HCT116 (cell line): ENCODE data around the gene FEV. TPM values are rescaled to one million over a fixed set of nuclear protein-coding genes. Genes with fewer than 3 reads are reported as not detected.

Experiments
- ATAC-seq: fragments of 200-7000 bp; cut with Tn5 transposase; 2 replicates; pipeline ENCODE4 v1.9.1; 2020; ENCODE audit warnings: mild to moderate bottlenecking, moderate library complexity
- BruUV-seq: library from RNA; stranded (reverse); fragments of 400-500 nt; replicated peaks from 2 replicates; lab custom pipeline; 2021; lab: Mats Ljungman, UMichigan
- CTCF ChIA-PET: fragments of 300-600 bp; sonication (Branson Sonifier 250); formaldehyde crosslinking; loops from one replicate; lab custom pipeline; 2021; ENCODE audit warnings: antibody characterized with exemption; lab: Charles Lee
- POLR2A ChIA-PET: fragments of 300-600, 350-600 bp; sonication (Branson Sonifier 250); formaldehyde crosslinking; loops from one replicate; lab custom pipeline; 2021; ENCODE audit warnings: antibody characterized with exemption; lab: Charles Lee
- RAD21 ChIA-PET, 2 experiments: fragments of 300-600 bp; sonication (Branson Sonifier 250); formaldehyde crosslinking; loops; one replicate each; lab custom pipeline; 2023; ENCODE audit warnings: low total read pairs in 2 of 2; ENCODE audit not compliant: uncharacterized antibody in 2 of 2, unreplicated experiment in 2 of 2, low non-redundant PET in 1 of 2; lab: Charles Lee
- DNase-seq: peaks from one replicate; pipeline ENCODE4 v3.0.0-alpha.2; 2010; ENCODE audit warnings: low read depth, low spot score
- H2AFZ ChIP-seq: fragments of 200-600 bp; shearing (Covaris generic), sonication (generic); 2 replicates; pipeline ENCODE4 v1.6.1; 2017; ENCODE audit warnings: low read depth, mixed run types, mixed read lengths, antibody characterized with exemption, low read length; ENCODE audit not compliant: poor library complexity, severe bottlenecking
- H3K27ac ChIP-seq: 2 replicates; pipeline ENCODE4 v1.5.1; 2012; ENCODE audit warnings: low read depth, low read length
- H3K27me3 ChIP-seq: fragments of 200-600 bp; sonication (generic); 2 replicates; pipeline ENCODE4 v1.6.1; 2016; ENCODE audit warnings: mixed run types, low read length, mixed read lengths; ENCODE audit not compliant: insufficient read depth
- H3K36me3 ChIP-seq, 2 experiments: fragments of 200-500 bp in 1 of 2; fragments of 200-600 bp in 1 of 2; sonication (Bioruptor generic) in 1 of 2; sonication (generic) in 1 of 2; 2 replicates each; pipeline versions ENCODE4 v1.5.1 to v1.6.1; 2014 to 2016; ENCODE audit warnings: low read length in 2 of 2, inconsistent platforms in 1 of 2, mixed read lengths in 1 of 2, mixed run types in 1 of 2; ENCODE audit not compliant: insufficient read depth in 2 of 2, control insufficient read depth in 1 of 2
- H3K4me1 ChIP-seq, 2 experiments: fragments of 200-600 bp in 1 of 2; sonication (generic) in 1 of 2; 2 replicates each; pipeline versions ENCODE4 v1.5.1 to v1.6.1; 2012 to 2017; ENCODE audit warnings: low read length in 2 of 2, inconsistent platforms in 1 of 2, mild to moderate bottlenecking in 1 of 2, mixed read lengths in 1 of 2, mixed run types in 1 of 2, moderate library complexity in 1 of 2; ENCODE audit not compliant: insufficient read depth in 2 of 2, control insufficient read depth in 1 of 2
- H3K4me2 ChIP-seq: fragments of 200-600 bp; sonication (generic); 2 replicates; pipeline ENCODE4 v1.6.1; 2017; ENCODE audit warnings: mixed run types, low read length, mixed read lengths
- H3K4me3 ChIP-seq, 2 experiments: fragments of 200-600 bp in 1 of 2; sonication (generic) in 1 of 2; replicated peaks in 1 of 2; 2 replicates each; pipeline ENCODE4 v1.5.1; 2011 to 2016; ENCODE audit warnings: low read length in 2 of 2, control low read depth in 1 of 2, low read depth in 1 of 2, mild to moderate bottlenecking in 1 of 2, mixed read lengths in 1 of 2, mixed run types in 1 of 2
- H3K79me2 ChIP-seq: fragments of 200-600 bp; sonication (generic); 2 replicates; pipeline ENCODE4 v1.6.1; 2017; ENCODE audit warnings: mild to moderate bottlenecking, mixed run types, low read length, moderate library complexity, mixed read lengths; ENCODE audit not compliant: insufficient read depth
- H3K9ac ChIP-seq: fragments of 200-600 bp; sonication (generic); 2 replicates; pipeline ENCODE4 v1.6.1; 2016; ENCODE audit warnings: low read length, mixed read lengths
- H3K9me2 ChIP-seq: fragments of 200-600 bp; sonication (generic), shearing (Covaris generic); 2 replicates; pipeline ENCODE4 v1.6.1; 2017; ENCODE audit warnings: mixed run types, mild to moderate bottlenecking, moderate library complexity; ENCODE audit not compliant: insufficient read depth
- H3K9me3 ChIP-seq, 2 experiments: fragments of 200-500 bp in 1 of 2; fragments of 200-600 bp in 1 of 2; sonication (Bioruptor generic) in 1 of 2; sonication (generic) in 1 of 2; 2 replicates each; pipeline ENCODE4 v1.6.1; 2014 to 2017; ENCODE audit warnings: low read length in 2 of 2, mixed read lengths in 2 of 2, inconsistent platforms in 1 of 2, low read depth in 1 of 2, mild to moderate bottlenecking in 1 of 2, mixed run types in 1 of 2, moderate library complexity in 1 of 2; ENCODE audit not compliant: control insufficient read depth in 1 of 2, insufficient read depth in 1 of 2
- H4K20me1 ChIP-seq: fragments of 200-600 bp; sonication (generic), shearing (Covaris generic); 2 replicates; pipeline ENCODE4 v1.6.1; 2017; ENCODE audit warnings: mixed run types, mild to moderate bottlenecking, moderate library complexity; ENCODE audit not compliant: insufficient read depth
- CBX3 ChIP-seq: IDR thresholded peaks from 2 replicates; pipeline ENCODE4 v1.6.1; 2012; ENCODE audit warnings: low read depth
- EGR1 ChIP-seq: IDR thresholded peaks from 2 replicates; pipeline ENCODE4 v1.6.1; 2012; ENCODE audit warnings: low read depth
- FOSL1 ChIP-seq: IDR thresholded peaks from 2 replicates; pipeline ENCODE4 v1.6.1; 2012; ENCODE audit warnings: low read depth
- MAX ChIP-seq: IDR thresholded peaks from 2 replicates; pipeline ENCODE4 v1.6.1; 2012
- POLR2AphosphoS5 ChIP-seq: IDR thresholded peaks from 2 replicates; pipeline ENCODE4 v1.6.1; 2011; ENCODE audit warnings: mild to moderate bottlenecking, low read depth, low read length, moderate library complexity
- RAD21 ChIP-seq: IDR thresholded peaks from 2 replicates; pipeline ENCODE4 v1.6.1; 2012; ENCODE audit warnings: low read depth, mild to moderate bottlenecking
- REST ChIP-seq: IDR thresholded peaks from 2 replicates; pipeline ENCODE4 v1.6.1; 2012; ENCODE audit warnings: low read depth
- SP1 ChIP-seq: IDR thresholded peaks from 2 replicates; pipeline ENCODE4 v1.6.1; 2012; ENCODE audit warnings: low read depth
- SRF ChIP-seq: IDR thresholded peaks from 2 replicates; pipeline ENCODE4 v1.6.1; 2012; ENCODE audit warnings: low read depth
- YY1 ChIP-seq: IDR thresholded peaks from 2 replicates; pipeline ENCODE4 v1.6.1; 2011; ENCODE audit warnings: low read length, low read depth, moderate library complexity, mild to moderate bottlenecking; ENCODE audit not compliant: insufficient replicate concordance; ENCODE audit errors: extremely low read depth
- ZBTB33 ChIP-seq: IDR thresholded peaks from 2 replicates; pipeline ENCODE4 v1.6.1; 2011; ENCODE audit warnings: mild to moderate bottlenecking, low read length, moderate library complexity; ENCODE audit not compliant: insufficient replicate concordance; ENCODE audit errors: extremely low read depth
- ZNF274 ChIP-seq: fragments of 200-500 bp; sonication (Bioruptor generic); IDR thresholded peaks from 2 replicates; pipeline ENCODE4 v1.6.1; 2014; ENCODE audit warnings: mild to moderate bottlenecking, low read depth, low read length, inconsistent platforms
- intact Hi-C: fragments of 100-400 bp; cut with micrococcal nuclease; formaldehyde crosslinking; loops from 2 replicates; pipeline ENCODE4 v1.10.0; 2022
- total RNA-seq: library from RNA; stranded (reverse); gene quantifications from one replicate; pipeline ENCODE4 v1.2.1, GENCODE V29; 2021; ENCODE audit not compliant: unreplicated experiment

Gene FEV
- total RNA-seq, 1 experiment from 2014 or later = not detected

- Histone ChIP-seq H3K4me3 (no peak overlapping the region), H3K9me2 (no peaks in the 10 kb centered on the region), H3K9ac (no peak overlapping the region), H2AFZ (no peak overlapping the region), H3K4me2 (no peak overlapping the region), H3K27ac (no peak overlapping the region), H4K20me1 (no peaks in the 10 kb centered on the region), H3K36me3 (no peaks in the 10 kb centered on the region), H3K79me2 (no peaks in the 10 kb centered on the region), H3K4me1 (peaks cover 0 to 10% of the 10 kb centered on the region in 2 experiments; a peak in 1 of 4 replicates), H3K9me3 (no peaks in the 10 kb centered on the region), H3K27me3 (0 out of 2 replicates have a peak, but pooled peaks cover 8% of the 10 kb centered on the region)
- no peak for DNase-seq
- intact Hi-C loops = no loop called here
- RAD21 ChIA-PET = no interaction called here
- ATAC-seq = no peak
- TF ChIP-seq ZNF274 (no peak), POLR2AphosphoS5 (no peak)
- CTCF ChIA-PET = no interaction called here
- no TSS peak for BruUV-seq
- POLR2A ChIA-PET = no interaction called here
These were observed 2.3 kb downstream of the FEV start for GRCh38 chr2:218982586-218983262.

- H3K79me2 ChIP-seq = no peaks in the 10 kb centered on the region
- BruUV-seq = no TSS peak
- no peak overlapping the region for H3K4me2 ChIP-seq
- no peaks in the 10 kb centered on the region for H4K20me1 ChIP-seq
- H3K9ac ChIP-seq = no peak overlapping the region
- ChIA-PET CTCF (interaction anchor here (2.3 kb wide), 2 partner anchors 20 to 173 kb away, joined by 36 to 42 read pairs; no protein-coding TSS in a partner anchor), RAD21 (no interaction called here), POLR2A (no interaction called here)
- no peak for TF ChIP-seq CBX3
- TF ChIP-seq SP1 = no peak
- TF ChIP-seq EGR1 = no peak
- no peak for TF ChIP-seq SRF
- TF ChIP-seq ZBTB33 = no peak
- no peak for TF ChIP-seq ZNF274
- no peak for TF ChIP-seq YY1
- no peak for TF ChIP-seq RAD21
- TF ChIP-seq MAX = no peak
- TF ChIP-seq FOSL1 = no peak
- no peak for TF ChIP-seq REST
- no peaks in the 10 kb centered on the region for H3K9me2 ChIP-seq
- H3K9me3 ChIP-seq = no peaks in the 10 kb centered on the region
- no peak overlapping the region for H3K27ac ChIP-seq
- DNase-seq = no peak
- H3K36me3 ChIP-seq = no peaks in the 10 kb centered on the region
- H3K4me3 ChIP-seq = no peak overlapping the region
- H3K27me3 ChIP-seq = 0 out of 2 replicates have a peak, but pooled peaks cover 7% of the 10 kb centered on the region
- intact Hi-C loops = loop anchor here (2.0 kb wide), 1 partner anchor 105 kb away; no protein-coding TSS in a partner anchor
- no peak overlapping the region for H2AFZ ChIP-seq
- H3K4me1 ChIP-seq = peaks cover 0 to 10% of the 10 kb centered on the region in 2 experiments; a peak in 1 of 4 replicates
- no peak for ATAC-seq
These were observed 3.0 kb downstream of the FEV start for GRCh38 chr2:218981881-218982585.
